ENCODE results near the gene LDHD. TPM values are rescaled to one million over a fixed set of nuclear protein-coding genes. Genes with fewer than 3 reads are reported as not detected.

The LDHD gene
- total RNA-seq, result 6.7 TPM

GRCh38 chr16:75116081-75116910 is at the start of gene LDHD:
TSS of gene LDHD (minus strand) at chr16:75116780. CDS start at chr16:75116720, 60 bp downstream.

DNA sequence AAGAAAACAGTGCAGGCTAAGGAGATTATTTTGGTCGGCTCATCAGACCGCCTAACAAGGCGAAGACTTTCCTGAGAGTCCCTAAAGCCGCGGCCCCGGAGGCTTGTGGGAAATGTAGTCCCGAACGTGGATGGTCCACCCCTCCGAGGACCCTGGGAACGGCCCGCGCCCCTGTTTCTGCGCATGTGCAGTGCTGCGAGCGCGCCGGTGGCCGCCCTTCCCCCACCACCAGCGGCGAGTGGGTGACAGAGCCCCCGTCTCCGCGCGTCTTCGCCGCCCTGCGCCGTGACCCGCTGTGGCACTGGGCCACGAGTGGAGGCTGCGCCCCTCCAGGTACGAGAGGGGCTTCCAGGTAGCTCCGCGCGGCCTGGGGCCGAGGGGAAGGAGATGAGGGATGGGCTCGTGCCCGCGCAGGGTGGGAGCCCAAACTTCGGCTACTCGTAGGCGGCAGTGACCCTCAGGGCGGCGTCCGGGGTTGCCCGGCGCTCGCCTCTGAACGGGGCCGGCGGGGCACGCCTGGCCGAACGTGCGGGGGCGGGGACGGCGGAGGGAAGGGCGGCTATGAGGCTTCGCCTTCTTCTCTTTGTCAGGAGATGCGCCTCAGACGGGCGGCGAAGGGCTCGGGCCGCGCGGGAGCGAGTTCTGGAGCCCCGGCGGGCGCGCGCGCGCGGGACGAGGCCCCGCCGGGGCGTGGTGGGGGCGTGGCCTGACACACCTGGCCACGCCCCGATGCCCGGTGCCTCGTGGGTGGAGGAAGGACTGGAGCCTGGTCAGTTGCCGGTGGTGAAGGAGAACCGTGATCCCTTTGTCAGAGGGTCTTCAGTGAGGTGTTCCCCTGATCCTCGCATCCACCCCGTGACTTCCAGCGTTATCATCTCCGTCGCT is 32.0 kb upstream of the LDHD start, which contains the start of gene ZFP1:
Gene ZFP1 (plus strand): TSS at position 214 of the 885 bp plus-strand sequence. CDS start 4,428 bp downstream, outside the sequence.

Other genes starting within 250 kb of the LDHD start
- 28.6 TPM for gene WDR59, start 131.7 kb downstream of the LDHD start, total RNA-seq
- 26.8 TPM for gene ZNRF1, start 117.8 kb downstream of the LDHD start, total RNA-seq
- gene ZFP1, start 31.7 kb upstream of the LDHD start, total RNA-seq, result 54.7 TPM
- not detected for gene CTRB2, start 90.4 kb upstream of the LDHD start, total RNA-seq
- not detected for gene CTRB1, start 102.2 kb upstream of the LDHD start, total RNA-seq
- gene BCAR1, start 134.8 kb upstream of the LDHD start, total RNA-seq, result 25.8 TPM

Data from diencephalon (tissue), 1 donor.